Right lobe of liver (tissue), 6 donors: ENCODE data around the gene GNB5. TPM values are rescaled to one million over a fixed set of nuclear protein-coding genes. Genes with fewer than 3 reads are reported as not detected.
A peak's percentile ranks its signal among the peaks of the same experiment; 100 is the strongest.

ENCODE experiments used
- ATAC-seq, 4 donors: fragments of 200-7000 bp; cut with Tn5 transposase; one replicate each; pipeline ENCODE4 v1.9.1; 2020; ENCODE audit warnings: mild to moderate bottlenecking in 4 of 4, moderate library complexity in 4 of 4
- DNase-seq, 3 donors: peaks; one replicate each; pipeline ENCODE4 v3.0.0-alpha.2; 2020
- H3K27ac ChIP-seq, 3 donors: fragments of 200-600 bp; one replicate each; pipeline ENCODE4 v1.8.0; 2022
- H3K27me3 ChIP-seq, 2 donors: fragments of 200-600 bp; one replicate each; pipeline ENCODE4 v1.8.0; 2022
- H3K36me3 ChIP-seq, 4 donors: fragments of 200-600 bp; sonication (generic) in 1 of 4; one replicate each; pipeline versions ENCODE4 v1.5.1 to v1.8.0; 2017 to 2022; ENCODE audit warnings: control low read depth in 1 of 4
- H3K4me1 ChIP-seq, 4 donors: fragments of 200-600 bp; sonication (generic) in 1 of 4; one replicate each; pipeline versions ENCODE4 v1.5.1 to v1.8.0; 2017 to 2022; ENCODE audit warnings: control low read depth in 1 of 4
- H3K4me3 ChIP-seq, 3 donors: fragments of 200-600 bp; one replicate each; pipeline ENCODE4 v1.8.0; 2022
- H3K9me3 ChIP-seq, 4 donors: fragments of 200-600 bp; sonication (generic) in 1 of 4; one replicate each; pipeline versions ENCODE4 v1.5.1 to v1.8.0; 2017 to 2022; ENCODE audit warnings: control low read depth in 1 of 4
- POLR2A ChIP-seq: fragments of 450-650 bp; IDR thresholded peaks from one replicate; pipeline ENCODE4 v1.6.1; 2017; ENCODE audit warnings: antibody characterized with exemption, mild to moderate bottlenecking
- whole genome bisulfite sequencing: methylation state at CpG from one replicate; pipeline ENCODE4 v1.1.6; 2018; ENCODE audit warnings: low coverage, low lambda C conversion rate; ENCODE audit not compliant: insufficient coverage; ENCODE audit errors: missing lambda C conversion rate; 5-methylcytosine and 5-hydroxymethylcytosine counted together
- intact Hi-C, 2 donors: fragments of 100-400 bp; cut with DNase I; formaldehyde crosslinking; loops; one replicate each; pipeline versions ENCODE4 v1.11.2 to v1.14.1; 2022
- total RNA-seq, 6 experiments: library from RNA; depleted of rRNA in 2 of 6; stranded (reverse); fragments of >200 nt in 2 of 6; fragmentation: NEBNext Ultra II Directional in 3 of 6; extraction: Animal tissue kit (Norgen Biotek cat#: 25700) in 3 of 6; gene quantifications; one replicate each; pipeline versions ENCODE4 v1.1.0 to v1.2.4, GENCODE V29; 2016 to 2023
- TF ChIP-seq, protein P1 (sequence below), 4 donors: fragments of 200-600 bp in 3 of 4; fragments of 450-650 bp in 1 of 4; IDR thresholded peaks; one replicate each; pipeline versions ENCODE4 v1.5.1 to v1.8.0; 2016 to 2022; ENCODE audit warnings: antibody characterized with exemption in 4 of 4, mild to moderate bottlenecking in 2 of 4
- donor health status: DM: no; HTN: yes; CAD: no.
- donor health status: DM: no; HTN: no; CAD: no.
- donor health status: DM: no; HTN: no; CAD: no.
- donor health status: DM: no; HTN: yes; CAD: no.
- donor health status: DM: no; HTN: yes; CAD: no.

GNB5 gene
- total RNA-seq, 6 experiments from 2014 or later = 11.1 to 34.5 (median 16.5) TPM

DNA sequence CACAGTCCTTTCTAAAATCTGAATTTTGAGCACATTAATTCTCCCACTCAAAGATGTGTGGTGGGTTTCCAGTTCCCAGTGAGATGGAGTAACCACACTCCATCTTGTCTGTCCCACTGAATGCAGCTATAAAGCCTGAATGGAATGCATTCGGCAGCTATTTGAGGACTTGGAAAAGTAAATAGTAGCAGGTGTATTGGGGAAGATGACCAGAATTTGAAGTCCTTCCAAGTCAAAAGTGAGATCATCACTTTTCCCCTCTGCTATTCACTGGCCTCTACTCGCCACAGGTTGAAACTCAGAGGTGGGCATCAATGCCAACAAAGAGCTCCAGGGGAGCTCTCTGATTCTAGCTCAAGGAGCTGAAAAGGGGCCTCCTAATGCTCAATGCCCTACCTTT, 8.1 kb upstream of the GNB5 start:
- no peaks in the 10 kb centered on the region for H3K36me3 ChIP-seq
- 69% methylated on average over 2 of the region's 2 CpGs for WGBS
- peak in 2 of 4 donors; percentile 24 to 75 for ATAC-seq

DNA sequence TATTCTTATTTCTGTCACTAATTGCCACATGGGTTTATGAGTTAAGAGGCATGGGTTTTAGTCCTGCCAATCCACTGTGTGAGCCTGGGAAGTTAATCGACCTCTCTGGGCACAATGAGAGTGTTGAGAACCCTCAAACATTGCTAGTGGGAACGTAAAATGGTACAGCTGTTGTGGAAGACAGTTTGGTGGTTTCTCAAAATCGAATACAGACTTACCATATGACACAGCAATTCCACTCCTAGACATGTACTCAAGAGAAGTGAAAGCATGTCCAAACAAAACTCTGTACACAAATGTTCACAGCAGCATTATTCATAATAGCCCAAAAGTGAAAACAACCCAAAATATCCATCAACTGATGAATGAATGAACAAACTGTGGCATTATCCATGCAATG, 5.7 kb upstream of the GNB5 start:
- no peaks in the 10 kb centered on the region for H3K9me3 ChIP-seq
- no peaks in the 10 kb centered on the region for H3K4me1 ChIP-seq
- ATAC-seq (no peak), DNase-seq (no peak)
- intact Hi-C loops = no loop called here
- H3K27ac ChIP-seq = no peak overlapping the region
- TF ChIP-seq, protein P1, sequence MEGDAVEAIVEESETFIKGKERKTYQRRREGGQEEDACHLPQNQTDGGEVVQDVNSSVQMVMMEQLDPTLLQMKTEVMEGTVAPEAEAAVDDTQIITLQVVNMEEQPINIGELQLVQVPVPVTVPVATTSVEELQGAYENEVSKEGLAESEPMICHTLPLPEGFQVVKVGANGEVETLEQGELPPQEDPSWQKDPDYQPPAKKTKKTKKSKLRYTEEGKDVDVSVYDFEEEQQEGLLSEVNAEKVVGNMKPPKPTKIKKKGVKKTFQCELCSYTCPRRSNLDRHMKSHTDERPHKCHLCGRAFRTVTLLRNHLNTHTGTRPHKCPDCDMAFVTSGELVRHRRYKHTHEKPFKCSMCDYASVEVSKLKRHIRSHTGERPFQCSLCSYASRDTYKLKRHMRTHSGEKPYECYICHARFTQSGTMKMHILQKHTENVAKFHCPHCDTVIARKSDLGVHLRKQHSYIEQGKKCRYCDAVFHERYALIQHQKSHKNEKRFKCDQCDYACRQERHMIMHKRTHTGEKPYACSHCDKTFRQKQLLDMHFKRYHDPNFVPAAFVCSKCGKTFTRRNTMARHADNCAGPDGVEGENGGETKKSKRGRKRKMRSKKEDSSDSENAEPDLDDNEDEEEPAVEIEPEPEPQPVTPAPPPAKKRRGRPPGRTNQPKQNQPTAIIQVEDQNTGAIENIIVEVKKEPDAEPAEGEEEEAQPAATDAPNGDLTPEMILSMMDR (IDR thresholded peaks at IDR 0.05) = no peak
- no peak for TF ChIP-seq POLR2A
- H3K36me3 ChIP-seq = no peaks in the 10 kb centered on the region
- WGBS = 26% methylated on average over 3 of the region's 3 CpGs
- H3K27me3 ChIP-seq = no peaks in the 10 kb centered on the region
- H3K4me3 ChIP-seq = no peak overlapping the region

More for the DNA sequence above, 8.1 kb upstream of the GNB5 start:
- Histone ChIP-seq H3K9me3 (no peaks in the 10 kb centered on the region), H3K4me3 (no peak overlapping the region), H3K4me1 (no peaks in the 10 kb centered on the region), H3K27me3 (no peaks in the 10 kb centered on the region), H3K27ac (no peak overlapping the region)
- TF ChIP-seq, protein P1 (IDR thresholded peaks at IDR 0.05) = no peak
- TF ChIP-seq POLR2A = no peak
- intact Hi-C loops = no loop called here
- no peak for DNase-seq

DNA sequence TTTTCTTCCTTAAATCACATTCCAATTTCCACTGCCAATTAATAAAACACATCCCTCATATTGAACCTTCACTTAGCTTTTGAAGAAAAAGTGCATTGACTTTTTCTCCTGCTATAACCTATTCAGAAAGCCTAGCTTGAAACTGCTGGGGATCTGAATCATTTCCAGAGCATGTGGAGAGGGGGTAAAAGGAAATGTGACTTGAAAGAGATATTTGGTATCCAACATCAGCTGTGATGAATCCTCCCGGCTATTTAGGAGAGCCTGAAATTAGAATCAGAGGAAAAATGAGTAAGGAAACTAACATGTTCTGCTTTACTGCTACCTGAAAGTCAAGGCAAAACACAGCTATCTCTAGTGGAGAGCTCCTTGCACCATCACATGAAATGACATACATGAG, 2.6 kb upstream of the GNB5 start:
- TF ChIP-seq POLR2A = no peak
- TF ChIP-seq, protein P1 (IDR thresholded peaks at IDR 0.05) = no peak
- ATAC-seq (no peak), DNase-seq (no peak)
- whole genome bisulfite sequencing = 75% methylated on average over 1 of the region's 1 CpG
- no peaks in the 10 kb centered on the region for H3K27me3 ChIP-seq
- H3K4me1 ChIP-seq = no peaks in the 10 kb centered on the region
- H3K27ac ChIP-seq = no peak overlapping the region
- intact Hi-C loops = no loop called here
- no peaks in the 10 kb centered on the region for H3K36me3 ChIP-seq
- no peak overlapping the region for H3K4me3 ChIP-seq
- H3K9me3 ChIP-seq = no peaks in the 10 kb centered on the region

DNA sequence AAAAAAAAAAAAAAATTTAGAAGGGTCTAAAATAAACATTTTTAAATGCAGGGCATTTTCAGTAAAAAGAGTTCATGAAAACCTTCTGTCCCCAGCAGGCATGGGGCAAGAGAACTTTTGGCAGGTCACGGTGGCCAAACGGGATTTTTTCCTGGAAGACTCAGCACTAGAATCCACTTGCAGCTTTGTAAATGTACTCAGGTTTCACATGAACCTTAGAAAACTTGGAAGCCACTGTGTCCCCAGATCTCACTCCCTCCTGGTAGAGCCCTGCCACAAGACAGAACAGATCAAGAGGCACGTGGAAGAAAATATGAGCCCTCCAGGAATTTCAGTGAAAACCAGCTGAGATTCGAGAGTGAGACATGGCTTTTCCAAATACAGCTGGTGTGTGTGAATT, 2.1 kb upstream of the GNB5 start:
- TF ChIP-seq, protein P1 (IDR thresholded peaks at IDR 0.05) = no peak
- no peak for TF ChIP-seq POLR2A
- intact Hi-C loops = no loop called here
- 84% methylated on average over 4 of the region's 4 CpGs for WGBS
- Histone ChIP-seq H3K36me3 (no peaks in the 10 kb centered on the region), H3K27me3 (no peaks in the 10 kb centered on the region), H3K9me3 (no peaks in the 10 kb centered on the region), H3K4me3 (no peak overlapping the region), H3K4me1 (no peaks in the 10 kb centered on the region), H3K27ac (no peak overlapping the region)
- no peak for ATAC-seq
- DNase-seq = no peak
